GM12873 (cell line): ENCODE results near the gene NEO1.

ENCODE experiments used
- TF ChIP-seq, protein P1 (sequence below): IDR thresholded peaks from 2 replicates; pipeline ENCODE4 v1.5.1; 2012; ENCODE audit warnings: low read depth, mild to moderate bottlenecking, moderate library complexity, low read length, control low read depth; ENCODE audit not compliant: insufficient read depth; ENCODE audit errors: missing control alignments

NEO1 gene, protein sequence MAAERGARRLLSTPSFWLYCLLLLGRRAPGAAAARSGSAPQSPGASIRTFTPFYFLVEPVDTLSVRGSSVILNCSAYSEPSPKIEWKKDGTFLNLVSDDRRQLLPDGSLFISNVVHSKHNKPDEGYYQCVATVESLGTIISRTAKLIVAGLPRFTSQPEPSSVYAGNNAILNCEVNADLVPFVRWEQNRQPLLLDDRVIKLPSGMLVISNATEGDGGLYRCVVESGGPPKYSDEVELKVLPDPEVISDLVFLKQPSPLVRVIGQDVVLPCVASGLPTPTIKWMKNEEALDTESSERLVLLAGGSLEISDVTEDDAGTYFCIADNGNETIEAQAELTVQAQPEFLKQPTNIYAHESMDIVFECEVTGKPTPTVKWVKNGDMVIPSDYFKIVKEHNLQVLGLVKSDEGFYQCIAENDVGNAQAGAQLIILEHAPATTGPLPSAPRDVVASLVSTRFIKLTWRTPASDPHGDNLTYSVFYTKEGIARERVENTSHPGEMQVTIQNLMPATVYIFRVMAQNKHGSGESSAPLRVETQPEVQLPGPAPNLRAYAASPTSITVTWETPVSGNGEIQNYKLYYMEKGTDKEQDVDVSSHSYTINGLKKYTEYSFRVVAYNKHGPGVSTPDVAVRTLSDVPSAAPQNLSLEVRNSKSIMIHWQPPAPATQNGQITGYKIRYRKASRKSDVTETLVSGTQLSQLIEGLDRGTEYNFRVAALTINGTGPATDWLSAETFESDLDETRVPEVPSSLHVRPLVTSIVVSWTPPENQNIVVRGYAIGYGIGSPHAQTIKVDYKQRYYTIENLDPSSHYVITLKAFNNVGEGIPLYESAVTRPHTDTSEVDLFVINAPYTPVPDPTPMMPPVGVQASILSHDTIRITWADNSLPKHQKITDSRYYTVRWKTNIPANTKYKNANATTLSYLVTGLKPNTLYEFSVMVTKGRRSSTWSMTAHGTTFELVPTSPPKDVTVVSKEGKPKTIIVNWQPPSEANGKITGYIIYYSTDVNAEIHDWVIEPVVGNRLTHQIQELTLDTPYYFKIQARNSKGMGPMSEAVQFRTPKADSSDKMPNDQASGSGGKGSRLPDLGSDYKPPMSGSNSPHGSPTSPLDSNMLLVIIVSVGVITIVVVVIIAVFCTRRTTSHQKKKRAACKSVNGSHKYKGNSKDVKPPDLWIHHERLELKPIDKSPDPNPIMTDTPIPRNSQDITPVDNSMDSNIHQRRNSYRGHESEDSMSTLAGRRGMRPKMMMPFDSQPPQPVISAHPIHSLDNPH (N-terminal part only)

DNA sequence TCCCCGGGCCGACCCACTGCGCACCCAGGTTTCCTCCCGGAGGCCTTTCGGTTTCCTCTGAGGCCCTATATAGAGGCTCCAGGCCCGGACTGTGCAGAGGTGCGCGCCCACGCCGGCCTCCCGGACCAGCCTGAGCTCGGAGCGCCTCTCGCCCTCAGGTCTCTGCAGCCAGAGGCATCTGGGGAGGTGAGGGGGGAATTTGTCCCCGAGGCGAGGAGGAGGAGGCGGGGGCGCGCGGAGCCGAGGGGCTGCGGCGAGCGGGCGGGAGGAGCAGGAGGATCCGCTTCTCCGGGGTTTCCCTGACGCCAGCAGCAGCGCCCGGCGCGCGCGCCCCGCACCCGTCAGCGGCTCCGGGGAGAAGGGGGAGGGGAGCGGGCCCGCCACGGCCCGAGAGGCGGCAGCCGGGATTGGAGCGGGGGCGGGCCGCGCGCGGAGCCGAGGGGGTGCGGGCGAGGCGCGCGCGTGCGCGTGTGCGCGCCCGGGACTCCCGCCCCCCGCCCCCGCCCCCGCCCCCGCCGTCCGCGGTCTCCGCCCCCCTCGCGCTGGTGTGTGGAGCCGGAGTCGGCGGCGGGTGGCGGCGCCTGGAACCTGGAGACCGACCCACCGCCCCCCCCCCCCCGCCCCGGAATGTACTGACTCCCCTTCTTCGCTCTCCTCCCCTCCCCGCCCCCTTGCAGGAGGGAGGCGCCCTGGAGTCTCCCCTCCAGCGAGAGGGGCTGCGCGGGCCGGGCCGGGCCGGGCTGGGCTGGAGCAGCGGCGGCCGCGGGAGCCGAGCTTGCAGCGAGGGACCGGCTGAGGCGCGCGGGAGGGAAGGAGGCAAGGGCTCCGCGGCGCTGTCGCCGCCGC lies at the start of gene NEO1:
TSS of gene NEO1 (plus strand) at position 657 of the 846 bp plus-strand sequence. CDS start 213 bp downstream, outside the sequence.
- TF ChIP-seq, protein P1, sequence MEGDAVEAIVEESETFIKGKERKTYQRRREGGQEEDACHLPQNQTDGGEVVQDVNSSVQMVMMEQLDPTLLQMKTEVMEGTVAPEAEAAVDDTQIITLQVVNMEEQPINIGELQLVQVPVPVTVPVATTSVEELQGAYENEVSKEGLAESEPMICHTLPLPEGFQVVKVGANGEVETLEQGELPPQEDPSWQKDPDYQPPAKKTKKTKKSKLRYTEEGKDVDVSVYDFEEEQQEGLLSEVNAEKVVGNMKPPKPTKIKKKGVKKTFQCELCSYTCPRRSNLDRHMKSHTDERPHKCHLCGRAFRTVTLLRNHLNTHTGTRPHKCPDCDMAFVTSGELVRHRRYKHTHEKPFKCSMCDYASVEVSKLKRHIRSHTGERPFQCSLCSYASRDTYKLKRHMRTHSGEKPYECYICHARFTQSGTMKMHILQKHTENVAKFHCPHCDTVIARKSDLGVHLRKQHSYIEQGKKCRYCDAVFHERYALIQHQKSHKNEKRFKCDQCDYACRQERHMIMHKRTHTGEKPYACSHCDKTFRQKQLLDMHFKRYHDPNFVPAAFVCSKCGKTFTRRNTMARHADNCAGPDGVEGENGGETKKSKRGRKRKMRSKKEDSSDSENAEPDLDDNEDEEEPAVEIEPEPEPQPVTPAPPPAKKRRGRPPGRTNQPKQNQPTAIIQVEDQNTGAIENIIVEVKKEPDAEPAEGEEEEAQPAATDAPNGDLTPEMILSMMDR: no peak

DNA sequence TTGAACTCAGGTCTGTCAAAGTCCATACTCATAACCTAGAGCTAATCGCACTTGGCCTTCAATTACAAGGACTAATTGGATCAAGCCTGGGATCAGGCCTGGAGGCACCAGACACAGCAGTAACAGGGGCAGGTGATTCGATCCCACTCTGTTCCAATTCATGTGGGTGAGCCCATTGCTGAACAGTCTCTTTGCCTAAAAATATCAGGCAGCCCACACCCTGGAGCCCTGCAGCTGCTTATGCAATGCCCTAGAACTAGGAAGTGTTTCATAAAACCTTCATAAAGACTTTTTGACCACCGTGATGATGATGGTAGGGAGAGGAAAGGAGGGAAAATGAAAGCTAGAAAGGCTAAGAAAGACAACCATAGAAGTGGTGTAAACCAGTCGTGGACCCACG lies 47.8 kb upstream of the NEO1 start:
- TF ChIP-seq, protein P1: no peak

DNA sequence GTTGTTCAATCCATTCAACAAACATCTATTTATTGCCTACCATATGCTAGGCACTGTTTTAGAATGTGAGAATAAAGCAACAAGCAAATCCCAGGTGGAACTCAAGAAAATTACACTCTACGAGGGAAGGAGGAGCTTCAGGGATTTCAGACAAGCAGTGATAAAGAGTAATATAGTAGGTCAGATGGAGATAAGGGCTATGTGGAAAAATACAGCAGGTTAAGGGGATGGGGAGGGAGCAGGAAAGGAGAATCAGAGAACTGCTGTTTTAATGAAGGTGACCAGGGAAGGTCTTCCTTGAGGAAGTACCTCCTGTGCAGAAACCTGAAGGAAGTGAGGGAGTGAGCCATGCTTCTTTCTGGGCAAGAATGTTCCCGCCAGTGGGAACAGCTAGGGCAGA lies 47.2 kb upstream of the NEO1 start:
- TF ChIP-seq, protein P1: no peak

DNA sequence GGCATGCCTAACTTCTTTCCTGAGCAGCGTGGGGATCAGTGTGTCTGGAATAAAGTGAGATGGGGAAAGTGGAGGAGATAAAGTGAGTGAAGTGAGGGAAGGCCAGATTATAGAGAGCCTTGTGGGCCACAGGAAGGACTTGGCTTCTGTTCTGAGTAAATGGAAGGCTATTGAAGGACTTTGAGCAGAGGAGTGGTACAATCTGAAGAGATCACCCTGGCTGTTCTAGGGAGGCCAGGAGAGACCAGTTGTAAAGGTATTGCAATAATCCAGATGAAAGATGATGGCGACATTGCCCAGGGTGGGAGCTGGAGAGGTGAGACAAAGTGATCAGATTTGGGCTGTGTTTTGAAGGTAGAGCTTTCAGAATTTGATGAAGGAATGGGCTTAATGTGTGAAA lies 46.8 kb upstream of the NEO1 start:
- TF ChIP-seq, protein P1: no peak

DNA sequence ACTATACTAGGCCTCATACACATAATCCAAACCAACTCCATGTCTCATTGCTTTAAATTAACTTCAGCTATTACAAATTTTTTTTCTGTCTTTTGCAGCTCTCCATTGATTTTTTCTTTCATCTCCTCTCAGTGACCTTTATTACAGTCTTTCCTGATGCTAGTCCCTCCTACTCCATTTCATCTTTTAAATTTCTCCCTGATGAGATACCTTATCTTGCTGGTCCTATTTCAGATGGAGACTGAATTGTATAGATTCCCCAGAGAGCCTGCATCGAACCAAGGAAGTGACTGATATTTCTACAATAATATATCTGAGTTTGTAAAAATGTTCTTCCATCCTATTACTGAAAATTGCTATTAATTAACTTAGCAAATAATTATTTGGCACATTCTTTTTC lies 45.7 kb upstream of the NEO1 start:
- TF ChIP-seq, protein P1: no peak

DNA sequence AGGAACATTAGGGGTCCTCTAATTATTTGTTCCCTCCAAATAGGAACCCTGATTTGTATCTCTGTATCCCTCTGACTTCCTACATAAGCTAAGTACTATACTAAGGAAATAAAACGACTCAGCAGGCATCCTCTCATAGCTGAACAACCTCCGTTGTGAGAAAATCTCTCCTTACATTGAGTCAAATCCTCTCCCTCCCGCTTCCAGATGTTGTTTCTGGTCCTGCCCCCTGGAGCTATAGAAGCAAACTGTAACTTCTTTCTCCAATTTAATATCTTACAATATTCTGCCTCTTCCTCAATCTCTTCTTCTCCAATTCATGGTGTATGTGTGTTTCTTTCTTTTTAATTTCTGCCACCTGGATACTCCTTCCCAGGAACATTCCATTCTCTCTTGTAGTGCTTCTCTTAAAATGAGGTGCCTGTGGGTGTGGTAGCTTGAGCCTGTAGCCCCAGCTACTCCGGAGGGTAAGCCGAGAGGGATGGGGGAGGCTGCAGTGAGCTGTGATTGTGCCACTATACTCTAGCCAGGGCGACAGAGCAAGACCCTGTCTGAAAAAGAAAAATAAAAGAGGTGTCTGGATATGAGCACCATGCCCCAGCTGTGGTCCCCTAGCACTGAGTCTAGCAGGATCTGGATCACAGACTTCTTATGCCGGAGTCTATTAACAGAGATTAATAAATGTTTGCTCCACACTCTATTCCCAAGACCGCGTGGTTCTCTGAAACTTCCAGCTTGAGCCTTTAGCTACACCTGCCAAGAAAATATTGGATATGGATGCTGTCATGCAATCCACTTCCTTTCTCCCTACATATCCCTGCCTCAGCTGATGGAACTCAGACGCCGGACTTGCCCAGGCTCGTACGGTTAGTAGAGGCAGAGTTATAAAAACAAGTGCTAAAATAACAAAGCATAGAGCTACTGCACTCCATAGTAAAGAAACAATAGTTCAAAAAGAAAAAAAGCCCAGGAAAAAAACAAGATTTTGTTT lies 42.9 kb upstream of the NEO1 start:
- TF ChIP-seq, protein P1: no peak
